HG03066 (cell line): Measurements from ENCODE around the gene CASZ1.

Source experiments
- ATAC-seq: cut with Tn5 transposase; IDR thresholded peaks from one replicate; pipeline ENCODE4 v1.9.1; 2021; ENCODE audit warnings: low read depth; ENCODE audit not compliant: unreplicated experiment

The CASZ1 gene

DNA sequence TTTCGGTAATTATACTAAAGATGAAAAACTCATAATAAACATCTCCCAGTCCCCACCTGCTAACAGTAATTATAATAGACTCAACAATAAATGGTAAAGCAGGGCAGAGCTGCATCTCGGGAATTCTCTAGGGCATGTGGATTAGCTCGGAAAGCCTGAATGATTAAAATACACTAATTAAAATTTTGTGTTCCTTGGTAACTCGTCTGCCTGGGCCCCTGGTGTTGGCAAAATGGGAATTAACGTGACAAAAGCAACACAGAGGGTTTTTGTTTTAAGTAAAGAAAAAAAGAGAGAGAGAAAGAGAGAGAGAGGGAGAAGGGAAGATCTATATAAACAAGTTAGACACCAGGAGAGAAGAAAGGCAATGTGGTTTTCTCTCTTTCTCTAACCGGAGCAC lies 62.1 kb downstream of the CASZ1 start:
- ATAC-seq = no peak

DNA sequence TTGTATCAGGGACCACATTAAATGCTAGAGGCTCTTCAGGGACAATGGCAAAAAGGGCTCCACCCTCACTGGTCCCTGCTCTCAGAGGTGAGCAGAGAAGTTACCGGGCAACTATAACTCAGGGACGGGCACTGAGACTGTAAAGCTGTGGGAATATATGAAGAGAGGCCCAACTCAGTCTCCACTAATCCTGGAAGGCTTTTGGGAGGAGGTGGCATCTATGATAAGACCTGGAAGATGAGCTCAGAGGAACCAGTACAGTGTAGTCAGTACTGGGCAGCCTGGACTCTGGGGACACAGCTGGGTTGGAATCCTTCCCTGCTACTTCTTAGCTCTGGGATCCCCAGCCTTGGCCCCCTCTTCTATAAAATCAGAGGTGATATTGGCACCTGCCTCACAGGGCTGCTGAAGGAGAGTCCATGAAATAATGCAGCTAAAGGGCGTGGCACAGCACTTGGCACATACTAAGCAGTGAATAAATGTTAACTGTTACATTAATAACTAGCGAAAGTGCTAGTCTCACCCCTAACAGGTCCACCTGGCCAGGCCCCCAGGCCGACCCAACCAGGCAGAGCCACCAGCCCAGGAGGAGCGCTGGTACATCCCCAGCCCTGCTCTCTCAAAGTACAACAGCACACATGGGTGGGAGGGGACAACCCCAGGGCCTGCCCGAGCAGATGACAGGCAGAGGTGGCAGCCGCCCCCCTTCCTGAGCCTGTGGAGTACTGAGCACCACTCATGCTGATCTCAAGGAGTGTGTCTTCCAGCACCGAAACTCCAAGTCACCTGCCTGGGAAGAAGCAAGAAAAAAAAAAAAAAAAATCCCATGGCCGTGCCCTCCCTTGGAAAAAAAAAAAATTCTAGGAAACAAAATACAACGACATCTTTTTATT lies 62.7 kb downstream of the CASZ1 start:
- ATAC-seq = no peak

DNA sequence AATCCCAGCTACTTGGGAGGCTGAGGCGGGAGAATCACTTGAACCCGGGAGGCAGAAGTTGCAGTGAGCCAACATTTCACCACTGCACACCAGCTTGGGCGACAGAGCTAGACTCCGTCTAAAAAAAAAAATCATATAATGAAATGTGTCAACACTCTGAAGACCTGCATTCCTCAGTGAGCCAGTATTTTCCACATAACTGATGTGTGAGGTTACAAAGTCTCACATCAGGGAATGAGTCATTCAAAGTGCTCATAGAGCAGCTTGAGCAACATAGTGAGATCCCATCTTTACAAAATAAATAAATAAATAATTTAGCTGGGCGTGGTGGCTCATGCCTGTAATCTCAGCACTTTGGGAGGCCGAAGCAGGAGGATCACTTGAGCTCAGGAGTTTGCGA lies 65.5 kb downstream of the CASZ1 start:
- no peak for ATAC-seq

DNA sequence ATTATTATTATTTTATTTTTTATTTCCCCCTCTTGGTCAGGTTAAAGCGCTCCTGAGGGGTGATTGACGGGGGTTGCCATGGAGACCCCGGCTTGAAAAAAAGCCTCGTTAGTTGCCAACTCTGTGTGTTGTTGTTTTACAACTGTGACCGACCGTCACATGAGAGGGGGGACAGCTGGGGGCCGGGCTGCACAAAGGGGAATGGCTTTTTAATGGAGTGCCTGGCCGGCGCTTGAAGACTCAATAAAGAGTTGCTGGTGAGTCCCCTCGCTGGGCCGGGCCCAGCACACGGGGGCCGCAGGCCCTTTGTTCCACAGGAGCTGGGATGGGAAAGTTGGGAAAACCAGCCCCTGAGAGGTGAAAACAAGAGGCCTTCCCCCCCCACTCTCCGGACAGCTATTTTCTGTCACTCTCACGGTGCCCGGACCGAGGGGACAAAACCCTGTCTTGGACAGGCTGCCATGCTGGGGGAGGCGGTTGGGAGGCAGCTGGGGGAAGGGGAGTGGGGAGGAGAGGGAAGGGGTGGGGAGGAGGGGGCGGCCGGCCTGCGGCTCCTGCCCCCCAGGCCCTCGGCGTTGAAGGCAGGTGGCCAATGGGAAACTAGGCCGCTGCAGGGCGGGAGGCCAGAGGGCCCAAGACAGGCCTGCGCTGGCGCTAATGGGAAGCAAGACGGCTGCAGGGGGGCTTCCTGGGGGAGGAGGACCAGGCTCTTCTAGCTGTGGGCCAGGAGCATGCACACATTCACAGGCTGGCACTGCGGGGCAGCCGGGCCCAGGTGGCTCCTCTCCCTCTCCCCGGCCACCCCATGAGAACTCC lies 67.6 kb downstream of the CASZ1 start:
- ATAC-seq = no peak

DNA sequence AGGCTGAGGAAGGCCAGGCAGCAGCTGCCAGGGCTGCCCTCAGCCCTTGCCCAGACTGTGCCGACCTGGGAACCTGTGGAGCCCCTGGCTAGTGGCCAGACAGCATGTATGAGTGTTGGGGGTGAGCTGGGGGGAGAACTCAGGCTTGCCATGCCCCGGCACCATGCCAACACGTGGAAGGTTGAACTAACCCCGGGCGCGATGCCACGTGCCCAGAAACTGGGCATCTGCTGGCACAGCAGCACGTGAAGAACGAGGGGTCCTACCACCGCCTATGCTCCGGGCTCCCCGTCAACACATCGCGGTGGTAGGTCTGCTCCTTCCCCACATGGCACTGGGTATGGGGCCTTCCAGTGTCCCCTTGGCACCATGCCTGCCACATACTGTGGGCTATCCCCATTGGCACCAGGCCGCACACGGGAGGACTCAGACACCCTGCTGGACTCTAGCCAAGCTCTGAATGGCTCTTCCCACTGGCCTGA lies 68.7 kb downstream of the CASZ1 start:
- no peak for ATAC-seq

- no peak for ATAC-seq
Observed at GRCh38 chr1:10726355-10726754, 70.1 kb downstream of the CASZ1 start.

GRCh38 chr1:10724948-10725847 lies 71.2 kb downstream of the CASZ1 start:
- ATAC-seq = no peak

GRCh38 chr1:10724511-10724910 lies 71.9 kb downstream of the CASZ1 start:
- no peak for ATAC-seq

DNA sequence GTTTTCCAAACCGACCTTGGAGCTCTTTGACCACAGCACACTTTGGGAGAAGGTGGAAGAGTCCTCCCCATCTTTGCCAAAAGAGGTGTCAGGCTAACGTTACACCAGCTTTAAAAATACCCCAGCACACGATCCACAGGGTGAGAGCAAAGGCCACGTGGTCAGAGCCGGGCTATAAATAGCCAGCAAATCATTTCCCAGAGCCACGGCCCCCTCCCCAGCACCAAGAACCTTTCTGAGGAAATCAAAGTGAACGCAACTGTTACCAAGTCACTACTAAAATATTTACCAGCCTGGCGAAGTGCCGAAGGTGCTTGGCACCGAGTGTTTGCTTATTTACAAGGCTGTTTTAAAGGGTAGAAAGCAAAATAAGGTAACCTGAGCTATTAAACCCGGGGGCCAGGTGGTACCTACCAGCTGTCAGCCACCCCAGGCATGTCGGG lies 72.4 kb downstream of the CASZ1 start:
- ATAC-seq = no peak

GRCh38 chr1:10723317-10723716 lies 73.1 kb downstream of the CASZ1 start:
- no peak for ATAC-seq

DNA sequence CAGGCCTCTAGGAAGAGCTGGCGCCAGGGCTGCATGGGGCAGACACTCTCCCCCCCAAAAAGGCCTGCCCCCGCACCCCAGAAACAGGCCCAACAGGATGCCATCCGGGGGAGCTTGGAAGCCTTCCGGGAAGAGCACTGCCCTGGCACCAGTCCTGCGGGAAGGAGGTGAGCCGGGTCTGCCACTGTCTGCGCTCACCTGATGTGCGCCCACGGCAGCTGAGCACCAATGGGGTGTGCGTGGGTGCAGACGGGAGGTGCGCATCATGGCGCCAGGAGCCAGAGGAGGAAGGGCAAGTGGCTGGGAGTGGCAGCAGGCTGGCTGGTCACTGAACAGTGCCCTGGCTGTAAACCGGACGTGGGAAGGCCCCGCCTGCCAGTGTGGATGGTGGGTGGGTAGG lies 73.6 kb downstream of the CASZ1 start:
- ATAC-seq = no peak

- ATAC-seq = no peak
Observed at GRCh38 chr1:10721381-10722321, 74.8 kb downstream of the CASZ1 start.

GRCh38 chr1:10720635-10721034 lies 75.8 kb downstream of the CASZ1 start:
- no peak for ATAC-seq

GRCh38 chr1:10718083-10718415 lies 78.4 kb downstream of the CASZ1 start:
- ATAC-seq = no peak

GRCh38 chr1:10717296-10718082 lies 79.0 kb downstream of the CASZ1 start:
- no peak for ATAC-seq

DNA sequence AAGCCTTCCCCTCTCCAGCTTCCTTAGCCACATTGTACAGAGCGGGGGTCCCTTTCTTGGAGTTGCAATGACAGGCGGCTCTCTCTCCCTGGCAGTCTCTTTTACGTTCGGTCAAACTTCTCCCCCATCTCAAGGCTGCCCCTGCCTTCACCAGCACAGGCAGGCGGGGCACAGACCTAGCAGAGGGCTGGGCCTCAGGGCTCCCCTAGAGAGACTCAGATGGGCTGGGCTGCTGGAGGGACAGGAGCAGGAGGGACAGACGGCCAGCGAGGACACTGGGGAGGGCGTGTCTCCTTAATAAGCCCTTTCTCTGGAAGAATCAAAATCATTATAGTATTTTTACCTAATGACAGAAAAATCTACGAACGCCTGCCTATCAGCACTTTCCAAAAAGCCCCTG lies 79.6 kb downstream of the CASZ1 start:
- no peak for ATAC-seq

GRCh38 chr1:10714337-10715114 lies 81.9 kb downstream of the CASZ1 start:
- ATAC-seq = no peak

DNA sequence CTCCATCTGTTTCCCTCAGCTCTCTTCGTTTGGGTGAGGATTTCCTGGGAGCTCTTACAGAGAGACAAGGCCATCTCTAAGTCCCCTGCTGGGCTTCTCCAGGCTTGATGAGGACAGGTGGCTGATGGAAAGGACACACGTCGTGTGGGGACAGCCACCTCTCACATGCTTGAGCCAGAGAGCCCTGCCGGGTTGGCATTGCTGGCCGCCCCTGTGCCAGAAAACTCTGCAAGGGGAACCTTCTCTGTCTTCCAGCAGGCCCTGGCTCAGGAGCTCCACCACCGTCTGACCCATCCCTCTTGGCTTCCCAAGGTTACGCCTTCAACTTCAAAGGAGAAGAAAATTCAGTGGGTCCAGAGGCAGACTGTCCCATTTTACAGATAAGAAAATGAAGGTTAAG lies 82.8 kb downstream of the CASZ1 start:
- ATAC-seq = no peak
